Muscle of leg (tissue), 11 donors: Measurements from ENCODE around the gene COL18A1. TPM values are rescaled to one million over a fixed set of nuclear protein-coding genes. Genes with fewer than 3 reads are reported as not detected.

ENCODE experiments used
- DNase-seq: peaks from one replicate; pipeline ENCODE4 v3.0.0; 2013
- H3K27ac ChIP-seq: one replicate; pipeline ENCODE4 v1.5.1; 2013; ENCODE audit warnings: mild to moderate bottlenecking, low read length, control low read depth
- H3K27me3 ChIP-seq: one replicate; pipeline ENCODE4 v1.6.1; 2013; ENCODE audit warnings: low read length; ENCODE audit not compliant: control insufficient read depth, insufficient read depth
- H3K36me3 ChIP-seq: one replicate; pipeline ENCODE4 v1.6.1; 2013; ENCODE audit warnings: low read length; ENCODE audit not compliant: control insufficient read depth, insufficient read depth
- H3K4me1 ChIP-seq: one replicate; pipeline ENCODE4 v1.6.1; 2013; ENCODE audit warnings: low read length; ENCODE audit not compliant: control insufficient read depth, insufficient read depth
- H3K4me3 ChIP-seq: one replicate; pipeline ENCODE4 v1.5.1; 2013; ENCODE audit warnings: low read length, control low read depth
- H3K9me3 ChIP-seq: replicated peaks from 2 replicates; pipeline ENCODE4 v1.6.1; 2013; ENCODE audit warnings: low read depth, low read length; ENCODE audit not compliant: control insufficient read depth
- WGBS: methylation state at CpG from one replicate; pipeline ENCODE4 v1.1.5; 2013; ENCODE audit warnings: missing lambda C conversion rate; ENCODE audit not compliant: insufficient coverage; 5-methylcytosine and 5-hydroxymethylcytosine counted together
- polyA plus RNA-seq, 8 donors: library from polyadenylated mRNA; unstranded; fragments of 120-200 nt; gene quantifications; one replicate each; pipeline versions ENCODE4 v1.2.1 to v1.2.3, GENCODE V29; 2013; ENCODE audit warnings: inconsistent platforms in 1 of 8, low replicate concordance in 1 of 8; ENCODE audit not compliant: insufficient read length in 8 of 8, insufficient read depth in 1 of 8
- total RNA-seq: library from RNA; stranded (reverse); fragments of 120-200 nt; gene quantifications from one replicate; pipeline ENCODE4 v1.2.4, GENCODE V29; 2013

Gene COL18A1
- total and polyA plus RNA-seq, 9 donors = 58.4 to 141 (median 95.6) TPM

DNA sequence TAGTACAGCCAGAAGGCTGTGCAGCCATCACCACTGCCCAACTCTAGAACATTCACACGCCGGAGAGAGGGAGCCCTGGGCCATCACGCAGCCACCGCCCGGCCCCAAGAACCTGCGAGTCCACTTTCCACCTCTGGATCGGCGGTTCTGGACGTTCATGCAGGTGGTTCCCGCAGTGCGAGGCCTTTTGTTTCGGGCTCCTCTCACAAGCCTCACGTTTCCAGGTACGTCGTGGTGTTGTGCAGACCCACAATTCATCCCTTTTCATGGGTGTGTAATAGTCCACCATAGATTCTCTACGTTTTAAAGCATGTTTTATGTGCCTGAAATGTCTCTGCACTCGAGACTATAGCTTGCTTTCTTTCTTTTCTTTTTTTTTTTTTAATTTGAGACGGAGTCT, 23.6 kb downstream of the COL18A1 start:
- no peak for DNase-seq
- Histone ChIP-seq H3K4me3 (no peak overlapping the region), H3K4me1 (peaks cover 43% of the 10 kb centered on the region), H3K9me3 (no peaks in the 10 kb centered on the region), H3K27ac (no peak overlapping the region), H3K27me3 (no peaks in the 10 kb centered on the region), H3K36me3 (no peaks in the 10 kb centered on the region)
- 93% methylated on average over 17 of the region's 18 CpGs for WGBS

DNA sequence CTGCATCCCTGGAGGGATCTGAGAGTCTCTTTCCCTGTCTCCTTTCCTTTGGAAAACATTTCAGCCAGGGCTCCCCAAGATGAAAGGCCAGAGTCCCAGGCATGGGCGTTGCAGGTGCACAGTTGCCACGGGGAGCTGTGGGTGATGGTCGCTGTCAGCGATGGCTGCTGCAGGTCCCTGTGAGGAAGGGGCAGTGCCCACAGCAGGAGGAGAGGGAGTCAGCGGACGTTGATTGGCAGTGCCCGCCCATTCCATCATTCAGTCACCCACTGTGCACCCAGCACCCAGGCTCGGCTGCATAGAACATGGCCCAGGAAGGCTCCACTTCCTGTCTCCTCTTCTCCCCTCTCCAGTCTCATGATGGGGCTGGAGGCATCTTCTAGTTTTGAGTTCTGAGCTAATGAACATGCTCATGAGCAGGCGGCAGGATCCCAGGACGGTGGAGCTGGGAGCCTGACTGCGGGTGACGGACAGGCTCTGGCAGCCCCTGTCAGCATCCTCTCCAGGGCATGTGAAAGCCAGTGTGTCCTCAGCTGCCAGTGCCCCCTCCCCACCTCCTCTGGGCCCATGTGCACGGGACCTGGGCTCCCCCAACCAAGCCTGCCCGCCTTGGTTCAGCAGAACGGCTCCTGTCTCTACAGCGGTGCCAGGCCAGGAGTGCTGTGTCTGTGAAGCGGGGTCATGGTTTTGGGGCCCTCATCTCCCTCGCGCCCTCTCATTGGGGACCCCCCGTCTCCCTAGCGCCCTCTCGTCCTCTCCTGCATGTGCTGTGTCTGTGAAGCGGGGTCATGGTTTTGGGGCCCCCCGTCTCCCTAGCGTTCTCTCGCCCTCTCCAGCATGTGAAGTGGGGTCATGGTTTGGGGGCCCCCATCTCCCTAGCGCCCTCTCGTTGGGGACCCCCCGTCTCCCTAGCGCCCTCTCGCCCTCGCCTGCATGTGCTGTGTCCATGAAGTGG, 24.5 kb downstream of the COL18A1 start:
- no peaks in the 10 kb centered on the region for H3K9me3 ChIP-seq
- WGBS = 87% methylated on average over 16 of the region's 32 CpGs
- H3K27me3 ChIP-seq = no peaks in the 10 kb centered on the region

DNA sequence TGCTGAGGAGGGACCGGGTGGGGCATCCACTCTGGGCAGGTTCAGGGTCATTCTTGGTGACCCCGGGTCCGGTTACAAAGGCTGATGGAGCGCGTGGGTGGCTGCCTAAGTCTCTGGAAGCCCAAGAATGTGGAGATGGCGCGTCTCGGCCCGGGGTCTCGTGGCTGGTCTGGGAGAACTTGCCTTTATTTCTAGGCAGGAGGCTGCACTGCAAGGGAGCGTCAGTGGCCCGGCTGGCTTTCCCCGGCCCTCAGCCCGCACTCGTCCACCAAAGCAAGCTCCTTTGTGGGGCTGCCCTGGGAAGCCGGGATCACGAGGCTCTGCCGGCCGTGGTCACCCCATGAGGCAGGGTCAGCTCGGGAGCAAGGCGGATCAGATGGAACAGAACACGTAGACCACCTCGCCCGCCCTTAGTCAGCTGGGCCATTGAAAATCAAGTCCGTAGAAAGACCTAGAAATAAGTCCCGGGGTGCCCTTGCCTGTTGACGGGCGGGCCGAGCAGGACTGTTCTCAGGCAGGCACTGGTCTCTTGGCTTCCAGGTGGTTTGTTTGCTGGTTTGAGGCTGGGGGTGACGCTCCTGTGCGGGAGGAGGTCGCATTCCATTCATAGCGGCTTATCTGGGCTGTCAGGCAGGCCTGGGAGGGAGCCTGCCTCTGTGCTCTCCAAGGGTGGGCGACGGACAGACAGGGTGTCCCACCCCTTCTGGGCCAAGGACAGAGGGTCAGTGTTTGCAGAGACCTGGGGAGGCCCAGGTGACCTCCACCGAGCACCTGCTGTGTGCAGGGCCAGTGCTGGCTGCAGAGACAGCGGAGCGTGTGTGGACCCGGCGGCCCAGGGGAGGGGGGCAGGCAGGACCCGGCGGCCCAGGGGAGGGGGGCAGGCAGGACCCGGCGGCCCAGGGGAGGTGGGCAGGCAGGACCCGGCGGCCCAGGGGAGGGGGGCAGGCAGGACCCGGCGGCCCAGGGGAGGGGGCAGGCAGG, 25.8 kb downstream of the COL18A1 start:
- peaks cover 31% of the 10 kb centered on the region for H3K4me1 ChIP-seq
- H3K27ac ChIP-seq = no peak overlapping the region
- no peak for DNase-seq
- no peaks in the 10 kb centered on the region for H3K36me3 ChIP-seq
- WGBS = 63% methylated on average over 40 of the region's 48 CpGs
- H3K4me3 ChIP-seq = no peak overlapping the region
- H3K27me3 ChIP-seq = no peaks in the 10 kb centered on the region
- no peaks in the 10 kb centered on the region for H3K9me3 ChIP-seq

More for the DNA sequence above, 24.5 kb downstream of the COL18A1 start:
- Histone ChIP-seq H3K36me3 (no peaks in the 10 kb centered on the region), H3K4me3 (no peak overlapping the region), H3K4me1 (peaks cover 35% of the 10 kb centered on the region), H3K27ac (no peak overlapping the region)
- no peak for DNase-seq

DNA sequence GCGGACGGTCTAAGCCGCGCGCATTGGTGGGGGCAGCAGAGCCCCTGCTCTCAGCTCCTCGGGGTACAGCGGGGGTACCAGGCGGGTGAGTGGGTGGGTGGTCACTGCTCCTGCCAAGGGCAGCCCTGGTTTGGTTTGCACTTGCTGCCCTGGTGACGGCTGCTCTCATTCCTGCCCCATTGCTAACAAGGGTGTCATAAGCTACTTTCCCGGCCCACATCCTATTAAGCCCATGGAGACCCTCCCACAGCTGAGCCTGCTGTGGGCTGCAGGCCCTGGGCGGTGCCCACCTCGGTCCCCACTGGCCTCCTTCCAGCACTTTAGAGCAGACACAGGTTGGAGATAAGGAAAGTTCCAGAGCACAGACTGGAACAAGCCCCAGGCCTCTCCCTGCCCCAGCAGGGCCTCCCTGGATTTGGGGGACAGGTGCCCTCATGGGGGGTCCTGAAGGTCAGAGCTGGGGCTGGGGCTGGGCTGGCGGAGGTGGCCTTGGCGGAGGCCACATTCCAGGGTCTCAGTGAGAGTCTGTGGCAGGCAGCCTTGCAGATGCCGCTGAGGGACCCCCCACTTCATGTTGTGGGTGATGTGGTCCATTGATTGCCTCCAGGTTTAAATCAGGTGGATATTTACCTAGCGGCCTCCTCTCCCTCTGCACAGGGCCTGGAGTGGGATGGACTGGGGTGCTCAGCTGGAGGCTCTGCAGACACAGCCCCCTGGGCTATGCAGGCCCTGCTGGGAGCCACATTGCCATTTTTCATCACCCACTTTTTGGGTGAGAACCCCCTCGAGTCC, 27.0 kb downstream of the COL18A1 start:
- H3K4me3 ChIP-seq = no peak overlapping the region
- 89% methylated on average over 8 of the region's 17 CpGs for WGBS
- no peaks in the 10 kb centered on the region for H3K27me3 ChIP-seq
- no peak overlapping the region for H3K27ac ChIP-seq
- no peaks in the 10 kb centered on the region for H3K36me3 ChIP-seq
- H3K4me1 ChIP-seq = peaks cover 42% of the 10 kb centered on the region
- DNase-seq = no peak
- H3K9me3 ChIP-seq = no peaks in the 10 kb centered on the region

DNA sequence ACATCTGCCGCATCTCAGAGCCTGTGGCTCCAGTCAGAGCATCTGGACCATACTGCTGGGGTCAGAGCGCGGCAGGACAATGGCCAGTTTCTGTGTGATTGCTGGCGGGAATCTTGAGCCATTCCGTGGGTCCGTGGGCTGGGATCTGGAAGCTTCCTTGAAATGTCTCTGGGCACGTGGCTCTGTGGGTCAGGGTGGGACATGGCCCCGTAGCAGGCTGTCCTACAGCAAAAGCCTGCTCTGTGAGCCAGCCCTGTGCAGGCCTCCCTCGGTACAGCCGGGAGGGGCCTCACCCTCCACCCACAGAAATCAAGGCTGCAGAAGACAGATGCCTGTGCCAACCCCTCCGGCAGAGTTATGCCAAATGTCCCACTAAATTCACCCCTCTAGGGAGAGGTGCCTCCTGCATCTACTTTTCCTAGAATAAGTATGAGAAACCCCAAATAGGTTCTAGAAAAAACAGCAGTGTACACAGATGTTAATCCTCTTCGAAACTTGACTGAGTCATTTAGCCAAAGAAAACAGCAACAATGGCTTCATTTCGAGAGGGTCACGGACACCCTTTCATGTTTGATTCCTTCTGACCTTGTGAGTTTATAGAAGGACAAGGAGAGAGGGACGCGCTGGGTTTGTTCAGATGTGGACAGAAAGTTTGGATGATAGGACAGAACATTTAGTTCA, 27.8 kb downstream of the COL18A1 start:
- no peak for DNase-seq
- Histone ChIP-seq H3K36me3 (no peaks in the 10 kb centered on the region), H3K4me1 (peaks cover 44% of the 10 kb centered on the region), H3K27me3 (no peaks in the 10 kb centered on the region), H3K9me3 (no peaks in the 10 kb centered on the region), H3K27ac (peak overlapping the region; percentile 37), H3K4me3 (no peak overlapping the region)
- WGBS = 20% methylated on average over 5 of the region's 16 CpGs

DNA sequence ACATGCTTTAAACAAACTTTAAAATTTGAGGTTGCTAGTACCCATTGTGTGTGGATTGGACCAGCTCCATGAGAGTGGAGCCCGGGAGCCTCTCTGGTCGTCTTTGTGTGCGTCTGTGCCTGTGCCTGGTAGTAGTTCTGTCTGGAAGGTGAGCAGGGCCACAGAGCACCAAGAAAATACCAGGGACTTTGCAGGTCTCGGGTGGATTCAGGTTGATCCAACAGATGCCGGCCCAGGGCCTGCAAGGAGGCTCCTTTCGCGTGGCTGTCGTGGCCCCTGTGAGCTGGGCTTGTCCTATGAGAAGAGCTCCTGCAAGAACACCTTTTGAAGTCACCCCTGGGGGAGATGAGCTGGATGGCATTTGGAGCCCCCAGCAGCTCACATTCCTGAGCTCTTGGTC, 28.3 kb downstream of the COL18A1 start:
- DNase-seq = no peak
- WGBS = 76% methylated on average over 8 of the region's 8 CpGs
- no peaks in the 10 kb centered on the region for H3K9me3 ChIP-seq
- H3K4me1 ChIP-seq = peaks cover 45% of the 10 kb centered on the region
- no peak overlapping the region for H3K4me3 ChIP-seq
- H3K27me3 ChIP-seq = no peaks in the 10 kb centered on the region
- no peaks in the 10 kb centered on the region for H3K36me3 ChIP-seq
- peak overlapping the region; percentile 37 for H3K27ac ChIP-seq

GRCh38 chr21:45433911-45434644, 29.1 kb downstream of the COL18A1 start:
- no peaks in the 10 kb centered on the region for H3K27me3 ChIP-seq
- WGBS = 72% methylated on average over 9 of the region's 11 CpGs
- H3K4me1 ChIP-seq = peaks cover 53% of the 10 kb centered on the region
- H3K9me3 ChIP-seq = no peaks in the 10 kb centered on the region
- H3K4me3 ChIP-seq = no peak overlapping the region
- H3K36me3 ChIP-seq = no peaks in the 10 kb centered on the region
- H3K27ac ChIP-seq = no peak overlapping the region
- no peak for DNase-seq

DNA sequence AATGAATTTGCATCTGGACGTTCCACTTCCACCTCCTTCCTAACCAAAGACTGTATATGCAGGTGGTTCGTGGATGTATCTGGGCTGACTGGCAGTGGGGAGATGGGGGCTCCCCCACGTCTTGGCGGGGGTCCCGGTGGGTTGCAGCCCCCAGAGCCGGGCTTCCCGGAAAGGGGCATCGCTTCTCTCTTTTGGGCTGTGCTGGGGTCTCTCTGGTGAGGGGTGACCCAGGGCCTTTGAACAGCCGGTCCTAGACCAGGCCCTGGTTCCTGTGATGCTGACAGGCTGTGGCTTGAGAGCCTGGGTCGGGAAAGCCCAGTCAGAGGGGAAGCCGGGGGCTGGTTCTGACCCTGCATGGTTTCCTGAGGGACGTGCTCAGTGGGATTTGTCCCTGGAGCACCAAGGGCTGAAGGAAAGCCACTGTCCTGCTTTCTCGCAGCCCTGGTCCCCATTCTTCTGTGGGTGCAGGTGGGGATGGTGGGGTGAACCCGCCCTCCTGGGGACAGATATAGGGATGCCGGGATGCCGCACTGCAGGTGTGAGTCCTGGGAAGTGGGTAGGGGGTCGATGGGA, 29.8 kb downstream of the COL18A1 start:
- DNase-seq = no peak
- Histone ChIP-seq H3K4me3 (no peak overlapping the region), H3K27ac (no peak overlapping the region), H3K36me3 (no peaks in the 10 kb centered on the region), H3K4me1 (peaks cover 59% of the 10 kb centered on the region), H3K27me3 (no peaks in the 10 kb centered on the region), H3K9me3 (no peaks in the 10 kb centered on the region)
- WGBS = 77% methylated on average over 8 of the region's 17 CpGs
